H1 (cell line): ENCODE data around the gene CLRN1. TPM values are rescaled to one million over a fixed set of nuclear protein-coding genes. Genes with fewer than 3 reads are reported as not detected.

Source experiments
- CTCF ChIA-PET: fragments of 300-600 bp; sonication (Branson Sonifier 250); formaldehyde crosslinking; loops from one replicate; lab custom pipeline; 2021; ENCODE audit not compliant: partially characterized antibody; lab: Charles Lee
- POLR2A ChIA-PET: fragments of 300-600 bp; sonication (Branson Sonifier 250); formaldehyde crosslinking; loops from one replicate; lab custom pipeline; 2021; ENCODE audit warnings: inconsistent platforms; ENCODE audit not compliant: partially characterized antibody; lab: Charles Lee
- DNase-seq, 2 experiments: peaks; one replicate each; pipeline versions ENCODE4 v3.0.0 to v3.0.0-alpha.2; 2010 to 2022; ENCODE audit warnings: low spot score in 2 of 2, low read depth in 1 of 2, mixed read lengths in 1 of 2
- FAIRE-seq: peaks from 2 replicates; lab custom pipeline; 2011; peaks lifted over from hg19 to GRCh38; lab: Jason Lieb, UNC
- H2AFZ ChIP-seq: 2 replicates; pipeline ENCODE4 v1.8.1; 2012; ENCODE audit warnings: low read length, inconsistent platforms
- H2AK5ac ChIP-seq: 2 replicates; pipeline ENCODE4 v1.6.1; 2013; ENCODE audit warnings: low read depth, low read length
- H2BK120ac ChIP-seq: replicated peaks from 2 replicates; pipeline ENCODE3; 2013; ENCODE audit warnings: low read depth, low read length, inconsistent platforms
- H2BK12ac ChIP-seq: 2 replicates; pipeline ENCODE4 v1.6.1; 2013; ENCODE audit warnings: low read depth, low read length
- H2BK15ac ChIP-seq: 2 replicates; pipeline ENCODE4 v1.6.1; 2013; ENCODE audit warnings: low read length
- H2BK20ac ChIP-seq: 2 replicates; pipeline ENCODE4 v1.6.1; 2013; ENCODE audit warnings: low read length
- H2BK5ac ChIP-seq: 2 replicates; pipeline ENCODE4 v1.6.1; 2013; ENCODE audit warnings: low read depth, low read length
- H3K14ac ChIP-seq: 2 replicates; pipeline ENCODE4 v1.6.1; 2013; ENCODE audit warnings: inconsistent platforms; ENCODE audit not compliant: insufficient read length
- H3K18ac ChIP-seq: 2 replicates; pipeline ENCODE4 v1.6.1; 2013; ENCODE audit warnings: low read length; ENCODE audit errors: extremely low read depth
- H3K23ac ChIP-seq: 2 replicates; pipeline ENCODE4 v1.6.1; 2013; ENCODE audit warnings: inconsistent platforms; ENCODE audit not compliant: insufficient read length
- H3K23me2 ChIP-seq: 2 replicates; pipeline ENCODE4 v1.6.1; 2013; ENCODE audit warnings: low read depth, low read length
- H3K27ac ChIP-seq: 2 replicates; pipeline ENCODE4 v1.6.1; 2011; ENCODE audit warnings: low read depth, low read length, inconsistent platforms
- H3K27me3 ChIP-seq, 4 experiments: replicated peaks in 1 of 4; 1 replicate in 1 of 4; 2 replicates in 3 of 4; pipeline versions ENCODE4 v1.6.1 to v1.8.1; 2011 to 2013; ENCODE audit warnings: low read length in 3 of 4, mild to moderate bottlenecking in 3 of 4, inconsistent platforms in 2 of 4, mixed read lengths in 2 of 4, moderate library complexity in 1 of 4; ENCODE audit not compliant: control insufficient read depth in 3 of 4, insufficient read depth in 3 of 4; ENCODE audit errors: extremely low read depth in 1 of 4
- H3K36me3 ChIP-seq, 4 experiments: 2 replicates each; pipeline versions ENCODE4 v1.6.1 to v1.8.1; 2011 to 2013; ENCODE audit warnings: mild to moderate bottlenecking in 4 of 4, low read length in 3 of 4, moderate library complexity in 2 of 4, control low read depth in 1 of 4, inconsistent platforms in 1 of 4; ENCODE audit not compliant: insufficient read depth in 4 of 4, control insufficient read depth in 2 of 4
- H3K4ac ChIP-seq: replicated peaks from 2 replicates; pipeline ENCODE3; 2013; ENCODE audit warnings: low read length, low read depth, mixed read lengths, inconsistent platforms; ENCODE audit not compliant: insufficient read length
- H3K4me1 ChIP-seq, 4 experiments: replicated peaks in 1 of 4; 1 replicate in 1 of 4; 2 replicates in 3 of 4; pipeline versions ENCODE4 v1.6.1 to v1.8.1; 2011 to 2013; ENCODE audit warnings: low read length in 3 of 4, inconsistent platforms in 2 of 4, mixed read lengths in 1 of 4; ENCODE audit not compliant: insufficient read depth in 4 of 4, control insufficient read depth in 3 of 4
- H3K4me2 ChIP-seq, 2 experiments: 2 replicates each; pipeline versions ENCODE4 v1.6.1 to v1.8.1; 2011 to 2013; ENCODE audit warnings: low read depth in 2 of 2, low read length in 2 of 2, control low read depth in 1 of 2, inconsistent platforms in 1 of 2, mild to moderate bottlenecking in 1 of 2; ENCODE audit not compliant: insufficient read depth in 1 of 2
- H3K4me3 ChIP-seq, 4 experiments: fragments of 200-600, 300-600 bp in 1 of 4; sonication (generic), shearing (Covaris generic), sonication (Bioruptor Twin) in 1 of 4; 2 replicates each; pipeline versions ENCODE4 v1.5.1 to v1.8.1; 2011 to 2016; ENCODE audit warnings: low read length in 4 of 4, low read depth in 3 of 4, control low read depth in 2 of 4, inconsistent platforms in 2 of 4, mild to moderate bottlenecking in 2 of 4, mixed read lengths in 1 of 4, moderate library complexity in 1 of 4; ENCODE audit not compliant: insufficient read depth in 2 of 4; ENCODE audit errors: extremely low read depth in 1 of 4
- H3K56ac ChIP-seq: replicated peaks from 2 replicates; pipeline ENCODE3; 2013; ENCODE audit warnings: low read depth, mild to moderate bottlenecking, mixed read lengths, low read length, inconsistent platforms; ENCODE audit not compliant: insufficient read length
- H3K79me1 ChIP-seq: 2 replicates; pipeline ENCODE4 v1.6.1; 2013; ENCODE audit warnings: low read depth, low read length, control low read depth
- H3K79me2 ChIP-seq, 2 experiments: 2 replicates each; pipeline versions ENCODE4 v1.6.1 to v1.8.1; 2012 to 2013; ENCODE audit warnings: low read length in 2 of 2, mild to moderate bottlenecking in 2 of 2, inconsistent platforms in 1 of 2; ENCODE audit not compliant: insufficient read depth in 2 of 2, control insufficient read depth in 1 of 2
- H3K9ac ChIP-seq, 4 experiments: replicated peaks in 1 of 4; 1 replicate in 1 of 4; 2 replicates in 3 of 4; pipeline versions ENCODE4 v1.6.1 to v1.8.1; 2011 to 2013; ENCODE audit warnings: low read depth in 3 of 4, low read length in 3 of 4, control low read depth in 2 of 4, mild to moderate bottlenecking in 2 of 4, moderate library complexity in 2 of 4, inconsistent platforms in 1 of 4; ENCODE audit errors: extremely low read depth in 1 of 4
- H3K9me3 ChIP-seq, 2 experiments: 2 replicates each; pipeline versions ENCODE4 v1.6.1 to v1.8.1; 2012 to 2013; ENCODE audit warnings: mild to moderate bottlenecking in 2 of 2, moderate library complexity in 2 of 2, control low read depth in 1 of 2, inconsistent platforms in 1 of 2, low read depth in 1 of 2, low read length in 1 of 2, mixed read lengths in 1 of 2; ENCODE audit not compliant: insufficient read depth in 2 of 2
- H4K20me1 ChIP-seq, 2 experiments: replicated peaks in 1 of 2; 2 replicates each; pipeline versions ENCODE3 to v1.8.1; 2011 to 2013; ENCODE audit warnings: inconsistent platforms in 2 of 2, low read length in 2 of 2, mild to moderate bottlenecking in 1 of 2; ENCODE audit not compliant: insufficient read depth in 2 of 2, control insufficient read depth in 1 of 2
- H4K5ac ChIP-seq: 2 replicates; pipeline ENCODE4 v1.6.1; 2013; ENCODE audit warnings: low read length, low read depth, mixed read lengths, inconsistent platforms; ENCODE audit not compliant: insufficient read length
- H4K8ac ChIP-seq: 2 replicates; pipeline ENCODE4 v1.8.0; 2013; ENCODE audit warnings: mild to moderate bottlenecking, moderate library complexity, low read length, inconsistent platforms; ENCODE audit not compliant: insufficient read depth; ENCODE audit errors: extremely low read depth
- H4K91ac ChIP-seq: replicated peaks from 2 replicates; pipeline ENCODE3; 2013; ENCODE audit warnings: low read length, mixed read lengths, inconsistent platforms; ENCODE audit not compliant: insufficient read length
- ASH2L ChIP-seq: fragments of 200-600, 300-600 bp; sonication (generic); IDR thresholded peaks from one replicate; pipeline ENCODE4 v1.7.1; 2017; ENCODE audit warnings: low read length
- CHD2 ChIP-seq: IDR thresholded peaks from 2 replicates; pipeline ENCODE4 v1.6.1; 2012; ENCODE audit warnings: low read length, improper control_type of control experiment
- CTBP2 ChIP-seq: IDR thresholded peaks from 2 replicates; pipeline ENCODE4 v1.7.0; 2011; ENCODE audit warnings: borderline replicate concordance, mild to moderate bottlenecking, moderate library complexity, mixed read lengths, low read length; ENCODE audit not compliant: insufficient read depth, insufficient read length
- E2F6 ChIP-seq: IDR thresholded peaks from 2 replicates; pipeline ENCODE4 v1.6.1; 2012; ENCODE audit warnings: inconsistent platforms
- HDAC2 ChIP-seq, 2 experiments: fragments of 300-600 bp in 1 of 2; sonication (generic) in 1 of 2; IDR thresholded peaks; 2 replicates each; pipeline ENCODE4 v1.6.1; 2011 to 2012; ENCODE audit warnings: low read depth in 2 of 2, low read length in 2 of 2, mild to moderate bottlenecking in 2 of 2, moderate library complexity in 2 of 2, borderline replicate concordance in 1 of 2, inconsistent platforms in 1 of 2
- HDAC6 ChIP-seq: IDR thresholded peaks from one replicate; pipeline ENCODE4 v1.7.1; 2012; ENCODE audit warnings: low read depth, mild to moderate bottlenecking, inconsistent platforms, low read length, moderate library complexity
- JUN ChIP-seq: IDR thresholded peaks from 2 replicates; pipeline ENCODE4 v1.6.1; 2011; ENCODE audit warnings: low read depth, mild to moderate bottlenecking, improper control_type of control experiment, low read length
- RAD21 ChIP-seq, 2 experiments: IDR thresholded peaks in 1 of 2; conservative IDR thresholded peaks in 1 of 2; 2 replicates each; pipeline ENCODE4 v1.6.1; 2011; ENCODE audit warnings: low read depth in 2 of 2, low read length in 2 of 2, improper control_type of control experiment in 1 of 2, inconsistent platforms in 1 of 2, mild to moderate bottlenecking in 1 of 2, moderate library complexity in 1 of 2
- SIX5 ChIP-seq: IDR thresholded peaks from 2 replicates; pipeline ENCODE4 v1.6.1; 2011; ENCODE audit warnings: mild to moderate bottlenecking, low read depth, low read length
- SRF ChIP-seq: IDR thresholded peaks from 2 replicates; pipeline ENCODE4 v1.6.1; 2011; ENCODE audit warnings: mild to moderate bottlenecking, low read depth, low read length, moderate library complexity
- SUZ12 ChIP-seq: fragments of 200-600 bp; sonication (generic); IDR thresholded peaks from 2 replicates; pipeline ENCODE4 v1.6.1; 2012; ENCODE audit warnings: mild to moderate bottlenecking, inconsistent platforms, low read length, moderate library complexity, mixed read lengths
- WGBS, 2 experiments: shearing (Covaris generic) in 1 of 2; methylation state at CpG; one replicate each; pipeline versions ENCODE4 v1.1.6 to v1.1.7; 2013 to 2015; ENCODE audit warnings: low lambda C conversion rate in 2 of 2, mixed read lengths in 2 of 2, inconsistent platforms in 1 of 2, low coverage in 1 of 2, missing lambda C conversion rate in 1 of 2; ENCODE audit not compliant: insufficient replicate concordance in 2 of 2, insufficient coverage in 1 of 2, insufficient read length in 1 of 2; ENCODE audit errors: extremely low coverage in 1 of 2, missing lambda C conversion rate in 1 of 2; 5-methylcytosine and 5-hydroxymethylcytosine counted together
- polyA plus RNA-seq, 7 experiments: library from polyadenylated mRNA; depleted of rRNA in 3 of 7; stranded (reverse) in 5 of 7; unstranded in 2 of 7; fragments of >200 nt in 5 of 7; fragments of 200-250 nt in 2 of 7; gene quantifications; 1 replicate in 5 of 7; 2 replicates in 1 of 7; 4 replicates in 1 of 7; pipeline versions ENCODE4 v1.2.1 to v1.2.3, GENCODE V29; 2011 to 2013; ENCODE audit warnings: missing spikeins in 2 of 7, mixed read lengths in 2 of 7
- total RNA-seq: library from RNA; stranded (reverse); fragmentation: NEBNext Ultra II Directional; extraction: Animal tissue kit (Norgen Biotek cat#: 25700); gene quantifications from 2 replicates; pipeline ENCODE4 v1.2.1, GENCODE V29; 2021

Gene CLRN1
- total and polyA plus RNA-seq, 2 of the 8 experiments (the other 6 are each of a cell fraction or from before 2014, with no cell fraction given), result 0.20 to 0.35 TPM

DNA sequence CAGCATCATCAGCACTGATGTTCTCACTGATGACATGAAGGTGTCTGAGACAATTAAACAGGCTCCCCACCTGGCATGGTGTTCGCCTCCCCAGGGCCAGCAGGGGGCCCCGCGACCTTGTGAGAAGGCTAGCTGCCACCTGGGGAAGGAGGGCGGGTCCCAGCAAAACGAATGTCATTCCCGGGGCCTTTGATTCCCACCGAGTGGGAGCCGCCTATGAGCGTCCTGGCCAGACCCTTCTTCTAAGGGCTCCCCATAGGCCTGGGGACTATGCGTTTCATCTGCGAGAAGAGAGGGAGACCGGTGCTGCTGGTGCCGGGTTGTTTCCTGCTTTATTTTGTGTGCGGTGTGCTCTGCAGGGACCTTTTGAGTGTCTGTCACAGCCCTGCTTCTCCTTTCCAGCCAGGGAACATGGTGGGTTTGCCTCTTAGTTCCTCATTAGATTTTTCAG lies 46.8 kb downstream of the CLRN1 start:
- Histone ChIP-seq H2AFZ (0 out of 2 replicates have a peak overlapping the region, but pooled peaks have one; percentile 39), H4K20me1 (no peaks in the 10 kb centered on the region), H3K4me1 (peaks cover 2 to 4% (median 3%) of the 10 kb centered on the region in 4 experiments; a peak in 4 of 7 replicates), H2BK120ac (no peak overlapping the region), H3K36me3 (no peaks in the 10 kb centered on the region), H3K23me2 (no peaks in the 10 kb centered on the region; the same call in 1 of the 2 replicates), H3K27me3 (no peaks in the 10 kb centered on the region), H4K91ac (no peak overlapping the region), H3K18ac (no peak overlapping the region), H3K23ac (no peak overlapping the region), H4K8ac (no peak overlapping the region), H3K9ac (no peak overlapping the region), H3K14ac (no peak overlapping the region), H2AK5ac (no peak overlapping the region), H3K9me3 (no peaks in the 10 kb centered on the region), H3K79me2 (no peaks in the 10 kb centered on the region), H2BK15ac (no peak overlapping the region), H3K27ac (no peak overlapping the region), H4K5ac (no peak overlapping the region), H2BK20ac (no peak overlapping the region), H2BK5ac (no peak overlapping the region), H3K56ac (no peak overlapping the region), H3K4me2 (0 out of 4 replicates have a peak overlapping the region, but pooled peaks of 1 of the 2 experiments have one; percentile 34), H2BK12ac (no peak overlapping the region), H3K4me3 (no peak overlapping the region; a peak in 1 of 8 replicates), H3K4ac (no peak overlapping the region), H3K79me1 (no peaks in the 10 kb centered on the region)
- WGBS, 2 experiments, result 32% methylated on average over 14 of the region's 14 CpGs; no CpG with 5 or more reads in 1 of the 2 experiments
- DNase-seq (peak; percentile 61 to 80), FAIRE-seq (no peak)
- CTCF ChIA-PET, result interaction anchor here (0.8 to 4.0 kb wide), 15 partner anchors 8 to 230 kb away, joined by 3 to 23 read pairs (median 4); partner anchors contain the start of gene CLRN1
- POLR2A ChIA-PET, result no interaction called here
- no peak for TF ChIP-seq CHD2
- TF ChIP-seq SRF, result no peak
- TF ChIP-seq ASH2L, result no peak
- no peak for TF ChIP-seq SIX5
- TF ChIP-seq HDAC2 (IDR thresholded peaks at IDR 0.05; ENCODE audit: borderline replicate concordance in 1 of 2, low read depth in 2 of 2, low read length in 2 of 2), result no peak
- no peak for TF ChIP-seq JUN
- TF ChIP-seq HDAC6, result no peak
- no peak for TF ChIP-seq E2F6
- peak; percentile 77 to 81 for TF ChIP-seq RAD21 (IDR thresholded peaks at IDR 0.05 in 1 of 2, conservative IDR thresholded peaks at IDR 0.05 in 1 of 2; ENCODE audit: low read depth in 2 of 2, low read length in 2 of 2)
- no peak for TF ChIP-seq SUZ12
- TF ChIP-seq CTBP2, result no peak
